H9 (cell line): ENCODE data around the gene NLRP1. TPM values are rescaled to one million over a fixed set of nuclear protein-coding genes. Genes with fewer than 3 reads are reported as not detected.

Experiments used
- DNase-seq: peaks from one replicate; pipeline ENCODE4 v3.0.0-alpha.2; 2017
- H2AFZ ChIP-seq: one replicate; pipeline ENCODE4 v1.6.1; 2013; ENCODE audit warnings: mild to moderate bottlenecking, low read length, control low read depth, moderate library complexity
- H2AK5ac ChIP-seq: 2 replicates; pipeline ENCODE4 v1.6.1; 2013; ENCODE audit warnings: low read length, control low read depth, mixed read lengths; ENCODE audit not compliant: insufficient read length
- H2BK120ac ChIP-seq: one replicate; pipeline ENCODE4 v1.6.1; 2013; ENCODE audit warnings: low read depth, mild to moderate bottlenecking, low read length, control low read depth, inconsistent platforms; ENCODE audit not compliant: poor library complexity, severe bottlenecking
- H2BK12ac ChIP-seq: 2 replicates; pipeline ENCODE4 v1.6.1; 2013; ENCODE audit warnings: low read length, control low read depth, mixed read lengths, low read depth; ENCODE audit not compliant: insufficient read length
- H2BK15ac ChIP-seq: 2 replicates; pipeline ENCODE4 v1.6.1; 2013; ENCODE audit warnings: low read depth, low read length, control low read depth
- H2BK20ac ChIP-seq: one replicate; pipeline ENCODE4 v1.6.1; 2013; ENCODE audit warnings: low read depth, mild to moderate bottlenecking, low read length, control low read depth, inconsistent platforms; ENCODE audit not compliant: poor library complexity, severe bottlenecking
- H2BK5ac ChIP-seq: 2 replicates; pipeline ENCODE4 v1.6.1; 2013; ENCODE audit warnings: low read length, control low read depth, mixed read lengths; ENCODE audit not compliant: insufficient read length
- H3K14ac ChIP-seq: 2 replicates; pipeline ENCODE4 v1.6.1; 2013; ENCODE audit warnings: low read length, control low read depth; ENCODE audit not compliant: insufficient read depth
- H3K18ac ChIP-seq: 2 replicates; pipeline ENCODE4 v1.6.1; 2013; ENCODE audit warnings: low read depth, mild to moderate bottlenecking, mixed read lengths, low read length, control low read depth; ENCODE audit not compliant: insufficient read length
- H3K23ac ChIP-seq: 2 replicates; pipeline ENCODE4 v1.6.1; 2013; ENCODE audit warnings: low read length, control low read depth, mixed read lengths, low read depth; ENCODE audit not compliant: insufficient read length
- H3K23me2 ChIP-seq: 2 replicates; pipeline ENCODE4 v1.6.1; 2013; ENCODE audit warnings: low read depth, mild to moderate bottlenecking, mixed read lengths, low read length, control low read depth; ENCODE audit not compliant: insufficient read length, poor library complexity, severe bottlenecking
- H3K27ac ChIP-seq: 2 replicates; pipeline ENCODE4 v1.5.1; 2013; ENCODE audit warnings: low read length, control low read depth, mixed read lengths, low read depth; ENCODE audit not compliant: insufficient read length
- H3K27me3 ChIP-seq: 2 replicates; pipeline ENCODE4 v1.6.1; 2013; ENCODE audit warnings: low read length, control low read depth, inconsistent platforms; ENCODE audit not compliant: insufficient read depth
- H3K4ac ChIP-seq: 2 replicates; pipeline ENCODE4 v1.6.1; 2013; ENCODE audit warnings: low read depth, mild to moderate bottlenecking, control low read depth, inconsistent platforms, low read length, moderate library complexity
- H3K4me1 ChIP-seq: 2 replicates; pipeline ENCODE4 v1.6.1; 2013; ENCODE audit warnings: low read length, control low read depth, inconsistent platforms; ENCODE audit not compliant: insufficient read depth
- H3K4me2 ChIP-seq: 2 replicates; pipeline ENCODE4 v1.6.1; 2013; ENCODE audit warnings: low read length, control low read depth, mixed read lengths; ENCODE audit not compliant: insufficient read length, insufficient read depth
- H3K56ac ChIP-seq: 2 replicates; pipeline ENCODE4 v1.6.1; 2013; ENCODE audit warnings: low read depth, mild to moderate bottlenecking, mixed read lengths, low read length, control low read depth; ENCODE audit not compliant: insufficient read length
- H3K79me1 ChIP-seq: 2 replicates; pipeline ENCODE4 v1.6.1; 2013; ENCODE audit warnings: low read depth, mild to moderate bottlenecking, moderate library complexity, low read length, control low read depth, inconsistent platforms; ENCODE audit not compliant: insufficient read depth, poor library complexity, severe bottlenecking
- H3K79me2 ChIP-seq: 2 replicates; pipeline ENCODE4 v1.6.1; 2013; ENCODE audit warnings: low read length, control low read depth, inconsistent platforms; ENCODE audit not compliant: insufficient read depth
- H3K9ac ChIP-seq: 2 replicates; pipeline ENCODE4 v1.6.1; 2013; ENCODE audit warnings: low read length, control low read depth, mixed read lengths; ENCODE audit not compliant: insufficient read length; ENCODE audit errors: extremely low read depth
- H3K9me3 ChIP-seq: one replicate; pipeline ENCODE4 v1.6.1; 2013; ENCODE audit warnings: low read depth, low read length, inconsistent platforms; ENCODE audit not compliant: control insufficient read depth
- H3T11ph ChIP-seq: one replicate; pipeline ENCODE4 v1.6.1; 2013; ENCODE audit warnings: mild to moderate bottlenecking, low read length, control low read depth, inconsistent platforms
- H4K20me1 ChIP-seq: one replicate; pipeline ENCODE4 v1.6.1; 2013; ENCODE audit not compliant: control insufficient read depth, insufficient read length, insufficient read depth
- H4K5ac ChIP-seq: 2 replicates; pipeline ENCODE4 v1.6.1; 2013; ENCODE audit warnings: low read depth, mild to moderate bottlenecking, mixed read lengths, low read length, control low read depth; ENCODE audit not compliant: insufficient read length
- H4K8ac ChIP-seq: replicated peaks from 2 replicates; pipeline ENCODE4 v1.6.1; 2013; ENCODE audit warnings: low read length, control low read depth, mixed read lengths, low read depth; ENCODE audit not compliant: insufficient read length
- H4K91ac ChIP-seq: 2 replicates; pipeline ENCODE4 v1.6.1; 2013; ENCODE audit warnings: low read depth, mild to moderate bottlenecking, moderate library complexity, mixed read lengths, low read length, control low read depth; ENCODE audit not compliant: insufficient read length
- H3K27ac Mint-ChIP-seq, 3 experiments: 2 replicates in 2 of 3; 3 replicates in 1 of 3; pipeline ENCODE4 v1.8.0; 2020 to 2021; ENCODE audit warnings: mixed read lengths in 3 of 3, mild to moderate bottlenecking in 1 of 3, moderate library complexity in 1 of 3
- H3K27me3 Mint-ChIP-seq: 2 replicates; pipeline ENCODE4 v1.8.0; 2021; ENCODE audit warnings: low read depth, mild to moderate bottlenecking, moderate library complexity, mixed read lengths
- H3K36me3 Mint-ChIP-seq, 3 experiments: 2 replicates in 2 of 3; 3 replicates in 1 of 3; pipeline ENCODE4 v1.8.0; 2020 to 2021; ENCODE audit warnings: low read depth in 3 of 3, mixed read lengths in 3 of 3; ENCODE audit not compliant: insufficient read depth in 1 of 3
- H3K4me1 Mint-ChIP-seq, 2 experiments: 2 replicates each; pipeline ENCODE4 v1.8.0; 2020; ENCODE audit warnings: mixed read lengths in 2 of 2
- H3K4me3 Mint-ChIP-seq, 2 experiments: 2 replicates in 1 of 2; 3 replicates in 1 of 2; pipeline ENCODE4 v1.8.0; 2020 to 2021; ENCODE audit warnings: mild to moderate bottlenecking in 2 of 2, mixed read lengths in 2 of 2, moderate library complexity in 1 of 2
- H3K9me3 Mint-ChIP-seq, 2 experiments: 2 replicates in 1 of 2; 3 replicates in 1 of 2; pipeline ENCODE4 v1.8.0; 2020; ENCODE audit warnings: mild to moderate bottlenecking in 2 of 2, mixed read lengths in 2 of 2, moderate library complexity in 1 of 2
- WGBS: extraction: QIAGEN DNeasy Blood & Tissue Kit; methylation state at CpG from one replicate; pipeline ENCODE4 v1.1.7; 2013; ENCODE audit warnings: missing lambda C conversion rate, low lambda C conversion rate, mixed read lengths; ENCODE audit not compliant: insufficient read length; ENCODE audit errors: extremely low coverage; 5-methylcytosine and 5-hydroxymethylcytosine counted together
- total RNA-seq: library from RNA; stranded (reverse); gene quantifications from 2 replicates; pipeline ENCODE4 v1.2.1, GENCODE V29; 2021
- TF ChIP-seq, protein P1 (sequence below): fragments of 200-600 bp; sonication (generic); conservative IDR thresholded peaks from 3 replicates; pipeline ENCODE4 v1.8.0; 2021; ENCODE audit warnings: antibody characterized with exemption, mild to moderate bottlenecking

NLRP1 gene
- total RNA-seq, 1 experiment from 2014 or later: 12.1 TPM

- no peak overlapping the region for H2AK5ac ChIP-seq
- no peaks in the 10 kb centered on the region for H3K4me1 ChIP-seq
- H2BK20ac ChIP-seq: no peak overlapping the region
- no peak overlapping the region for H3K27ac ChIP-seq
- no peaks in the 10 kb centered on the region for H3K79me1 ChIP-seq
- H3K4ac ChIP-seq: no peak overlapping the region
- H3K23me2 ChIP-seq: no peaks in the 10 kb centered on the region
- H2BK120ac ChIP-seq: no peak overlapping the region
- H3T11ph ChIP-seq: no peak overlapping the region
- no peak overlapping the region for H3K18ac ChIP-seq
- no peak overlapping the region for H3K9ac ChIP-seq
- no peaks in the 10 kb centered on the region for H3K79me2 ChIP-seq
- H3K27me3 ChIP-seq: no peaks in the 10 kb centered on the region
- no peaks in the 10 kb centered on the region for H4K20me1 ChIP-seq
- no peaks in the 10 kb centered on the region for H3K9me3 ChIP-seq
- no peak overlapping the region for H2BK12ac ChIP-seq
- WGBS: no CpG with 5 or more reads among the region's 4 CpGs
- H2AFZ ChIP-seq: no peak overlapping the region
- H2BK5ac ChIP-seq: no peak overlapping the region
- Mint-ChIP-seq H3K27me3 (peaks cover 5% of the 10 kb centered on the region), H3K9me3 (no peaks in the 10 kb centered on the region), H3K4me1 (no peaks in the 10 kb centered on the region), H3K27ac (no peak overlapping the region), H3K4me3 (no peak overlapping the region), H3K36me3 (no peaks in the 10 kb centered on the region)
- no peak overlapping the region for H4K91ac ChIP-seq
- TF ChIP-seq, protein P1, sequence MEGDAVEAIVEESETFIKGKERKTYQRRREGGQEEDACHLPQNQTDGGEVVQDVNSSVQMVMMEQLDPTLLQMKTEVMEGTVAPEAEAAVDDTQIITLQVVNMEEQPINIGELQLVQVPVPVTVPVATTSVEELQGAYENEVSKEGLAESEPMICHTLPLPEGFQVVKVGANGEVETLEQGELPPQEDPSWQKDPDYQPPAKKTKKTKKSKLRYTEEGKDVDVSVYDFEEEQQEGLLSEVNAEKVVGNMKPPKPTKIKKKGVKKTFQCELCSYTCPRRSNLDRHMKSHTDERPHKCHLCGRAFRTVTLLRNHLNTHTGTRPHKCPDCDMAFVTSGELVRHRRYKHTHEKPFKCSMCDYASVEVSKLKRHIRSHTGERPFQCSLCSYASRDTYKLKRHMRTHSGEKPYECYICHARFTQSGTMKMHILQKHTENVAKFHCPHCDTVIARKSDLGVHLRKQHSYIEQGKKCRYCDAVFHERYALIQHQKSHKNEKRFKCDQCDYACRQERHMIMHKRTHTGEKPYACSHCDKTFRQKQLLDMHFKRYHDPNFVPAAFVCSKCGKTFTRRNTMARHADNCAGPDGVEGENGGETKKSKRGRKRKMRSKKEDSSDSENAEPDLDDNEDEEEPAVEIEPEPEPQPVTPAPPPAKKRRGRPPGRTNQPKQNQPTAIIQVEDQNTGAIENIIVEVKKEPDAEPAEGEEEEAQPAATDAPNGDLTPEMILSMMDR: no peak
- no peak overlapping the region for H3K14ac ChIP-seq
- no peak for DNase-seq
- H3K56ac ChIP-seq: no peak overlapping the region
- no peak overlapping the region for H4K8ac ChIP-seq
- H3K4me2 ChIP-seq: no peak overlapping the region
- H2BK15ac ChIP-seq: no peak overlapping the region
- no peak overlapping the region for H4K5ac ChIP-seq
- no peak overlapping the region for H3K23ac ChIP-seq
Measured at GRCh38 chr17:5531085-5531418, 53.3 kb downstream of the NLRP1 start.
